Testis (tissue), 2 donors: ENCODE results near the gene SLTM.
"Not testable (repeated sequence)": the region's sequence is repeated elsewhere in the genome, so short reads cannot be mapped to it uniquely, and the experiment has no call there.

Experiments used
- CTCF ChIP-seq, 3 experiments: fragments of 450-650 bp in 2 of 3; fragments of 200-600 bp in 1 of 3; sonication (generic) in 1 of 3; IDR thresholded peaks; one replicate each; pipeline ENCODE4 v1.5.1; 2016 to 2019; ENCODE audit warnings: antibody characterized with exemption in 3 of 3, mild to moderate bottlenecking in 2 of 3, moderate library complexity in 1 of 3
- POLR2A ChIP-seq: fragments of 450-650 bp; IDR thresholded peaks from one replicate; pipeline ENCODE4 v1.6.1; 2017; ENCODE audit warnings: antibody characterized with exemption, mild to moderate bottlenecking, moderate library complexity

DNA sequence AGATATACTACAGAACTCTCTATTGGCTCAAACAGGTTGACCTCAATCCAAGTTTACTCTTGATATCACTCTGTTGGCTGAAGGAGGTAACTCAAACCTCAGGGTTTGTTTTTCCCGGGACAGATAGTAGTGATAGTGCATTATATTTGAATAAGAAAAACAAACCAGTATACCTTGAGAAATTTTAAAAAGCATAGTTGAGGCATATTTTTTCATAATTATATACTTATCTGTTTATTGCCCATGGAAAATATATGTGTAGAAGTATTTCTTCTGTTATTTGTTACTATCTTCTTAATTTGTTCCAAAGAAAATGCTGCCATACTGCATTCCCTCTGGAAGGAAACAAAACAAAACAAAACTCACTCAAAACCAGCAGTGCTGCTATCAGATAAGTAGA lies 76.9 kb downstream of the SLTM start:
- TF ChIP-seq CTCF (IDR thresholded peaks at IDR 0.05); POLR2A: not testable (repeated sequence)
